SK-N-MC (cell line): ENCODE measurements around the gene GJA10.
"Not testable (repeated sequence)": the region's sequence is repeated elsewhere in the genome, so short reads cannot be mapped to it uniquely, and the experiment has no call there.

Source experiments
- DNase-seq: peaks from one replicate; pipeline ENCODE4 v3.0.0-alpha.2; 2011; ENCODE audit warnings: low read depth, low spot score
- H3K27ac ChIP-seq: fragments of 200-600 bp; sonication (generic); 2 replicates; pipeline ENCODE4 v1.5.1; 2016; ENCODE audit warnings: mixed run types
- H3K36me3 ChIP-seq: fragments of 200-600 bp; sonication (generic); 2 replicates; pipeline ENCODE4 v1.6.1; 2017; ENCODE audit warnings: antibody characterized with exemption, low read length, mixed read lengths; ENCODE audit not compliant: insufficient read depth
- H3K4me3 ChIP-seq: fragments of 200-600 bp; sonication (generic); 2 replicates; pipeline ENCODE4 v1.5.1; 2016
- H3K9ac ChIP-seq: fragments of 200-600 bp; sonication (generic); 2 replicates; pipeline ENCODE4 v1.8.0; 2017; ENCODE audit warnings: mixed run types, mixed read lengths; ENCODE audit not compliant: insufficient read length
- H3K9me3 ChIP-seq: fragments of 200-600 bp; sonication (generic); 2 replicates; pipeline ENCODE4 v1.6.1; 2017; ENCODE audit warnings: low read depth, mild to moderate bottlenecking, antibody characterized with exemption, low read length, moderate library complexity, mixed read lengths
- EZH2 ChIP-seq: fragments of 200-600 bp; sonication (generic); IDR thresholded peaks from one replicate; pipeline ENCODE4 v1.6.1; 2017; ENCODE audit warnings: antibody characterized with exemption
- FOXP2 ChIP-seq: optimal IDR thresholded peaks from 2 replicates; pipeline ENCODE3; 2011; ENCODE audit warnings: mild to moderate bottlenecking, moderate library complexity; ENCODE audit not compliant: insufficient read depth; ENCODE audit errors: extremely low read length, control extremely low read depth
- POLR2AphosphoS5 ChIP-seq: IDR thresholded peaks from 2 replicates; pipeline ENCODE4 v1.6.1; 2012; ENCODE audit warnings: mild to moderate bottlenecking, low read depth, low read length, borderline replicate concordance

The GJA10 gene

DNA sequence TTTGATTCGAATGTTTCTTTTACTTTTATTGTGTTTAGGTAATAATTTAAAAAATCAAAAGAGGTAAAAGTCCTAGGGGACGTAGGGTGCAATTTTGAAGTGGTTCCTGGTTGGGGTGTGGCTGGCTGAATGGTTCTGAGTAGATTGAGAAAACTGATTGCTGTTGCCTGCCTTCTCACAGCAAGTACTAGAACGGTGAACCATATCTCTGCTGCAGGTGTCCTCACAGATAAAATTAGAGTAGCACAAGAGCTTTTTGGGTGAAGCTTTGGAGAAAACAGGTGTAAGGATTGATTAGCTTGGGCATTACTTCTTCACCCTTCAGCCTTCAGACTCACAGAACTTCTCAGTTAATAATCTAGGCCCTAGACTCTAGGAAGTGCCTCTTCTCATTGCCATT is 19.8 kb upstream of the GJA10 start:
- Histone ChIP-seq H3K36me3 (peaks cover 34% of the 10 kb centered on the region), H3K4me3 (no peak overlapping the region), H3K9ac (no peak overlapping the region), H3K9me3 (no peaks in the 10 kb centered on the region), H3K27ac (no peak overlapping the region)
- DNase-seq, result no peak
- TF ChIP-seq FOXP2, result no peak
- no peak for TF ChIP-seq EZH2
- TF ChIP-seq POLR2AphosphoS5, result no peak

DNA sequence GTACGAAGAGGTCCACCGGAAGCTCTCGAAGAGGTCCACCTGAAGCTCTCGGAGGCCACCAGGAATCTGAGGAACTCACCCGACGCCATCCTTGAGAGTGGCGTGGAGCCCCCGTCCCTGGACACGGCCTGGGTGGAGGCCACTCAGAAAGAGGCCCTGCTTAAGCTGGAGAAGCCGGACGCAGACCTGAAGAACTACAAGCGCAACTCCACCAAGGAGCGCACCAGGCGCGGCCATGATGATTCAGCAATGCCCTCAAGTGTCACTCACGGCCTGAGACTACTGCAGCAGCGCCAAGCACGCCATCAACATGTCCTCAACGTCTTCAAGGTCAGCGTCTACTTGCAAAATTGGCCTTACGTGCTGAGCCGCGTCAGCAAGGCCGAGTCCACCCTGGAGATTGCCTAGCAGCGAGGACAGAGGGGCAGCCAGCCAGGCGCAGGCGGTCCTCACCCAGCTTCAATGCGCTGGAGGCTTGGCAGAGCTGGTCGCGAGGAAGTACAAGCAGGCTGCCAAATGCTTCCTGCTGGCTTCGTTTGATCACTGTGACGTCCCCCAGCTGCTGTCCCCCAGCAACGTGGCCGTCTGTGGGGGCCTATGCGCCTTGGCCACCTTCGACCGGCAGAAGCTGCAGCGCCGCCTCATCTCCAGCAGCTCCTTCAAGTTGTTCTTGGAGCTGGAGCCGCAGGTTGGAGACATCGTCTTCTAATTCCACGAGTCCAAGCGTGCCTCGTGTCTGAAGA is 7.7 kb upstream of the GJA10 start:
- Histone ChIP-seq H3K27ac (no peak overlapping the region), H3K36me3 (no peaks in the 10 kb centered on the region), H3K9me3 (no peaks in the 10 kb centered on the region), H3K9ac (no peak overlapping the region), H3K4me3 (no peak overlapping the region)
- no peak for DNase-seq
- TF ChIP-seq FOXP2 (no peak), POLR2AphosphoS5 (no peak), EZH2 (no peak)

DNA sequence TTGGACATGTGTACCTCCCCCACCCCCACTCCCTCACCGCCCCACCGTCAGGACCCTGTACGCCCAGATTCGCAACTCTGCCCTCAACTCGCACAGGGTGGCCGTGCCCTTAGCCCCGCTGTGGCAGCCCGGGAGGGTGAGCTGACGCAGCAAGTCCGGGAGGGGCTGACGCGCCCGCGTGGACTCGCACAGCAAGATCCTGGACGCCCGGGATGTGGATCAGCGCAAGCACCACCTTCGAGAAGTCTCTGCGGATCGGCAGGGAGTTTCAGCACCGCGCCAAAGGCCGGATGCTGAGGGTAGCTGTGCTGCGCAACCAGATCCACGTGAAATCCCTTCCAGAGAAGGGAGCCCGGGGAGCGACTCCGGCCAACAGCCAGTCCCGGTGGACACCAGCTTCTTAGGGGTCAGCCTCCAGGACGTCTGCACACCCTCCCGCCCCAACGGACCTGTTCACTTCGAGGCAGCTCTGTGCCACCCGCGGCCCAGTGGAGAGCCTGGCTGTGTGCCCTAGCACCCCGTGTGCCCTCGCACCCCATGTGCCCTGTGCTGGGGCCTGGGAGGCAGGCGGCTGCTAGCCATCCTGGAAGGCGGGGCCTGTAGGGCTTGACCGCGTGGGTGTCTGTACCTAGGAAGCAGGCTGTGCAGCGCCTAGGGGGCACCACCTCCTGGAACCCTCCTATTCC is 6.7 kb upstream of the GJA10 start:
- Histone ChIP-seq H3K27ac (no peak overlapping the region), H3K9me3 (no peaks in the 10 kb centered on the region), H3K4me3 (no peak overlapping the region), H3K36me3 (no peaks in the 10 kb centered on the region), H3K9ac (no peak overlapping the region)
- no peak for DNase-seq
- TF ChIP-seq FOXP2 (no peak), EZH2 (no peak), POLR2AphosphoS5 (no peak)

DNA sequence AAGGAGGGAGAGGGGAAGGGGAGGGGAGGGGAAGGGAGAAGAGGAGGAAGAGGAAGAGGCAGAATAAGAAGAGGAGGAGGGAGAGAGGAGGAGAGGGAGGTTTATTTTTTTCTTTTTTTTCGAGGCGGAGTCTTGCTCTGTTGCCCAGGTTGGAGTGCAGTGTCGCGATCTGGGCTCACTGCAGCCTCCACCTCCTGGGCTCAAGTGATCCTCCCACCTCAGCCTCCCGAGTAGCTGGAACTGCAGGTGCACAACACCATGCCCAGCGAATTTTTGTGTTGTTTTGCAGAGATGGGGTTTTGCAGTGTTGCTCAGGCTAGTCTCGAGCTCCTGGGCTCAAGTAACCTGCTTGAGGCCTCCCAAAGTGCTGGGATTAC is 6.1 kb upstream of the GJA10 start:
- no peak overlapping the region for H3K9ac ChIP-seq
- no peaks in the 10 kb centered on the region for H3K36me3 ChIP-seq
- no peak overlapping the region for H3K4me3 ChIP-seq
- H3K27ac ChIP-seq, result no peak overlapping the region
- no peak for DNase-seq
- H3K9me3 ChIP-seq, result no peaks in the 10 kb centered on the region
- TF ChIP-seq EZH2 (no peak), FOXP2 (no peak), POLR2AphosphoS5 (no peak)

DNA sequence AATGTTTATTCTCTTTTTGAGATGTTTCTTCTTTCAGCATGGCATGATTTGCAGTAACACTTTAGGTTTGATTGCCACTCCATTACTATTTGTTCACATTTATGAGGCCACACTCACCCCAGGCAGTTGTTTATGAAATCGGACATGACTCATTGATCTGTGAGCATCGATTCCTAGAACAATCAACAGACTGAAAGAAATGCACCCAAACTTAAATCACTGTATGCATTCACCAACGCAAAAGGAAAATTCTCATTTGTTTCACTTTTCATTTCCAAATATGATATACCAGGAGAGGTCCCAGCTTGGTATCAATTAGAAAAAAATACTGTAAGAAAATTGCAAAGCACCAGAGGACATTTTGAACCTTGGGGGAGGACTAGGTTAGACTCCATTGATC is 5.4 kb upstream of the GJA10 start:
- Histone ChIP-seq H3K27ac (no peak overlapping the region), H3K9me3 (no peaks in the 10 kb centered on the region), H3K9ac (no peak overlapping the region), H3K36me3 (no peaks in the 10 kb centered on the region), H3K4me3 (no peak overlapping the region)
- TF ChIP-seq POLR2AphosphoS5 (no peak), FOXP2 (no peak), EZH2 (no peak)
- no peak for DNase-seq

DNA sequence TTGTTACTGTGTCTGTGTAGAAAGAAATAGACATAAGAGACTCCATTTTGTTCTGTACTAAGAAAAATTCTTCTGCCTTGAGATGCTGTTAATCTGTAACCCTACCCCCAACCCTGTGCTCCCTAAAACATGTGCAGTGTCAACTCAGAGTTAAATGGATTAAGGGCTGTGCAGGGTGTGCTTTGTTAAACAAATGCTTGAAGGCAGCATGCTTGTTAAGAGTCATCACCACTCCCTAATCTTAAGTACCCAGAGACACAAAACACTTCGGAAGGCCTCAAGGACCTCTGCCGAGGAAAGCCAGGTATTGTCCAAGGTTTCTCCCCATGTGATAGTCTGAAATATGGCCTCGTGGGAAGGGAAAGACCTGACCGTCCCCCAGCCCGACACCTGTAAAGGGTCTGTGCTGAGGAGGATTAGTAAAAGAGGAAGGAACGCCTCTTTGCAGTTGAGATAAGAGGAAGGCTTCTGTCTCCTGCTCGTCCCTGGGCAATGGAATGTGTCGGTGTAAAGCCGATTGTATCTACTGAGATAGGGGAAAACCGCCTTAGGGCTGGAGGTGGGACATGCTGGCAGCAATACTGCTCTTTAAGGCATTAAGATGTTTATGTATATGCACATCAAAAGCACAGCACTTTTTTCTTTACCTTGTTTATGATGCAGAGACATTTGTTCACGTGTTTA is 3.3 kb upstream of the GJA10 start:
- DNase-seq, H3K4me3 ChIP-seq, H3K9ac ChIP-seq, H3K27ac ChIP-seq, H3K9me3 ChIP-seq, H3K36me3 ChIP-seq: not testable (repeated sequence)

DNA sequence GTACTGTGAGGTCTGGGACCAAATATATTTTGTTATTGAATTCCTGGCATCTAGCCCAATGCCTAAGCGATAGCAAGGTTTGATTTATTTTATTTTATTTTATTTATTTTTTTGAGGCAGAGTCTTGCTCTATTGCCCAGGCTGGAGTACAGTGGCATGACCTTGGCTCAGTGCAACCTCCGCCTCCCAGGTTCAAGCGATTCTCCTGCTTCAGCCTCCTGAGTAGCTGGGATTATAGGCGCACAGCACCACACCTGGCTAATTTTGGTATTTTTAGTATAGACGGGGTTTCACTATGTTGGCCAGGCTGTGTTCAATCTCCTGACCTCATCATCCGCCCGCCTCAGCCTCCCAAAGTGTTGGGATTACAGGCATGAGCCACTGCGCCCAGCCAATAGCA is 1.7 kb upstream of the GJA10 start:
- not testable (repeated sequence) for H3K9me3 ChIP-seq, H3K27ac ChIP-seq, H3K9ac ChIP-seq, H3K4me3 ChIP-seq, DNase-seq, H3K36me3 ChIP-seq

DNA sequence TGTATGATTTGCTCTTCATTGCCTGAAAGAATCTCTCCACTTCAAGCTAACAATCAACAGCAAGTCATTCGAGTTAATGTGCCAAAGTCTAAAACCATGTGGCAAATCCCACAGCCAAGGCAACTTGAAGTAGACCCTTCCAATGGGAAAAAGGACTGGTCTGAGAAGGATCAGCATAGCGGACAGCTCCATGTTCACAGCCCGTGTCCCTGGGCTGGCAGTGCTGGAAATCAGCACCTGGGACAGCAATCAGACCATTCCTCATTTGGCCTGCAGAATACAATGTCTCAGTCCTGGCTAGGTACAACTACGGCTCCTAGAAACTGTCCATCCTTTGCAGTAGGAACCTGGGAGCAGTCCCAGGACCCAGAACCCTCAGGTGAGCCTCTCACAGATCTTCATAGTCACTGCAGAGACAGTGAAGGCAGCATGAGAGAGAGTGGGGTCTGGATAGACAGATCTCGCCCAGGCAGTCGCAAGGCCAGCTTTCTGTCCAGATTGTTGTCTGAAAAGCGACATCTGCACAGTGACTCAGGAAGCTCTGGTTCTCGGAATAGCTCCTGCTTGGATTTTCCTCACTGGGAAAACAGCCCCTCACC is 1.1 kb downstream of the GJA10 start:
- Histone ChIP-seq H3K27ac (no peak overlapping the region), H3K36me3 (no peaks in the 10 kb centered on the region), H3K9me3 (no peaks in the 10 kb centered on the region), H3K9ac (no peak overlapping the region), H3K4me3 (no peak overlapping the region)
- no peak for DNase-seq
- no peak for TF ChIP-seq EZH2
- TF ChIP-seq POLR2AphosphoS5, result no peak
- no peak for TF ChIP-seq FOXP2

DNA sequence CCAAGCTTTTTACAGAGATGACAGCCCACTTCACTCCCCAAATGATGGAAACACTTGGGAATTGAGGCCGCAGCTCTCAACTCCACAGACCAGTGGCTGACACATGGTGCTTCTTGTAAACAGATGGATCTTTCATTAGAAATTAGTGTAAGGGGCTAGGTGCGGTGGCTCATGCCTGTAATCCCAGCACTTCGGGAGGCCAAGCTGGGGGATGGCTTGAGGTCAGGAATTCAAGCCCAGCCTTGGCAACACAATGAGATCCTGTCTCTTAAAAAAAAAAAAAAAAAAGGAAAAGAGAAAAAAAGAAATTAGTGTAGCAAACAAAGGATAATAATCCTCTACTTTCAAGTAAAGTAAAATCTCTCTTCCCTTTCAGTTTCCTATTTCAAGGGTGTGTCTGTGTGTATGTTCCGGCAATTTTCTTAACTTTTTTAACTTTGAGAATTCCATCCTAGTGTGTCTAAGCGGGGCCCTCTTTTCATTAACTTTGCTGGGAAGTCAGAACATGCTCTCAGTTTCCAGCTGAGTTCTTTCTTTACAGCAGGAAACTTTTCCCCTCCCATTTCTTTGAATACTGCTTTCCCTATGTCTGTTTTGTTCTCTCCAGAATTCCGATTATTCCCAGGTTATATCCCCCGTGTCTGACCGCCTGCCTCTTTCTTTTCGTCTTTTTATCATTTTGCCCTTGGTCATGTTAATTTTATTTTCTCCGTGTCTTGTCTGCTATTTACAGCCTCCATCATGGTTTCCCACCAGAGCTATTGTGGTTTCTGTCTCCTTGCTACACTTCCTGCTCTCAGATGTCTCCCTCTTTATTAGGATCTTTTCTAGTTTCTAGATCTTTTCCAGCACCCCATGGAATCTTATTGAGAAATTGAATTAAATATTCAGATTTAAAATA is 16.0 kb downstream of the GJA10 start:
- not testable (repeated sequence) for H3K9me3 ChIP-seq, H3K9ac ChIP-seq, H3K4me3 ChIP-seq, DNase-seq, H3K36me3 ChIP-seq
- peak overlapping the region; percentile 71; the same call in 1 of the 2 replicates for H3K27ac ChIP-seq
